HG03025 (cell line): ENCODE measurements around the gene TP53TG5.

ENCODE experiments used
- ATAC-seq: cut with Tn5 transposase; IDR thresholded peaks from one replicate; pipeline ENCODE4 v1.9.1; 2021; ENCODE audit warnings: mild to moderate bottlenecking, moderate library complexity; ENCODE audit not compliant: unreplicated experiment, low FRiP score

The TP53TG5 gene

GRCh38 chr20:45378191-45378590 lies at the start of gene TP53TG5:
Gene TP53TG5, minus strand, starts transcription at chr20:45378325. Its CDS starts 89 bp downstream, at chr20:45378236.
- no peak for ATAC-seq

- ATAC-seq, result no peak
These were observed 49.4 kb upstream of the TP53TG5 start for GRCh38 chr20:45427236-45428149.

GRCh38 chr20:45426320-45427016 lies 48.3 kb upstream of the TP53TG5 start:
- ATAC-seq, result no peak

- ATAC-seq, result no peak
These were observed 47.4 kb upstream of the TP53TG5 start for GRCh38 chr20:45425561-45425960.

- no peak for ATAC-seq
These were observed 45.6 kb upstream of the TP53TG5 start for GRCh38 chr20:45423700-45424099.

- no peak for ATAC-seq
These were observed 42.0 kb upstream of the TP53TG5 start for GRCh38 chr20:45420125-45420524.

- ATAC-seq, result no peak
These were observed 41.3 kb upstream of the TP53TG5 start for GRCh38 chr20:45419188-45420091.

- ATAC-seq, result no peak
These were observed 38.8 kb upstream of the TP53TG5 start for GRCh38 chr20:45416917-45417316.

- ATAC-seq, result peak; percentile 54
These were observed 37.9 kb upstream of the TP53TG5 start, which contains the start of gene PIGT for GRCh38 chr20:45415822-45416637. Gene PIGT, plus strand, starts transcription at chr20:45416141. Its CDS starts 16 bp downstream, at chr20:45416157.

GRCh38 chr20:45413479-45413878 lies 35.4 kb upstream of the TP53TG5 start:
- no peak for ATAC-seq

GRCh38 chr20:45412653-45413052 lies 34.5 kb upstream of the TP53TG5 start:
- no peak for ATAC-seq

- no peak for ATAC-seq
These were observed 32.8 kb upstream of the TP53TG5 start for GRCh38 chr20:45410887-45411286.

- no peak for ATAC-seq
These were observed 31.6 kb upstream of the TP53TG5 start for GRCh38 chr20:45409521-45410272.

GRCh38 chr20:45408646-45409213 lies 30.6 kb upstream of the TP53TG5 start:
- no peak for ATAC-seq

GRCh38 chr20:45407783-45408645 lies 29.9 kb upstream of the TP53TG5 start, which contains the start of gene DBNDD2:
Gene DBNDD2, plus strand, starts transcription at chr20:45408289. Its CDS starts 179 bp downstream, at chr20:45408468.
- no peak for ATAC-seq

- ATAC-seq, result no peak
These were observed 29.1 kb upstream of the TP53TG5 start for GRCh38 chr20:45407067-45407745.
